PFSK-1 (cell line): ENCODE results near the gene XRCC2.

ENCODE experiments used
- POLR2AphosphoS5 ChIP-seq: IDR thresholded peaks from 2 replicates; pipeline ENCODE4 v1.6.1; 2012; ENCODE audit warnings: low read depth, mild to moderate bottlenecking, control low read depth, low read length, moderate library complexity
- SIN3A ChIP-seq: IDR thresholded peaks from 2 replicates; pipeline ENCODE4 v1.6.1; 2012; ENCODE audit warnings: mild to moderate bottlenecking, low read length, moderate library complexity, borderline replicate concordance; ENCODE audit not compliant: insufficient read depth
- TAF1 ChIP-seq: IDR thresholded peaks from 2 replicates; pipeline ENCODE4 v1.6.1; 2012; ENCODE audit warnings: low read length, control low read depth, borderline replicate concordance; ENCODE audit not compliant: insufficient read depth

DNA sequence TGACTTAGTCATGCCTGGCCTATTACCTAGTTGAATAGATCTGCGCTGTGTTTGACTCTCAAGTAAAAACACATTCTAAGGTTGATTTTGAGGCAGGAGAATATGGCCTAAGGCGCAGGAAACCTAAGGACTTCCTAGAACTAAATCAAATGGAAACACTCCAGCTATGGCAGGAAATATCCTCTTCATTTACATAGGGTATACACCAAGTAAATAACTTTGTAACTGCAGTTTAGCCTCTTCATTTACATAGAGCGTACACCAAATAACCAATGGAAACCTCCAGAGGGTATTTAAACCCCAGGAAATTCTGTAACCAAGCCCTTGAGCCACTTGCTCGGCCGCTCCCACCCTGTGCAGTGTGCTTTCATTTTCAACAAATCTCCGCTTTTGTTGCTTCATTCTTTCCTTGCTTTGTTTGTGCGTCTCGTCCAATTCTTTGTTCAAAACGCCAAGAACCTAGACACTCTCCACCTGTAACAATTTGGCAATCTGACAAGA lies 35.6 kb upstream of the XRCC2 start:
- no peak for TF ChIP-seq SIN3A
- TF ChIP-seq POLR2AphosphoS5: no peak
- TF ChIP-seq TAF1: no peak
